ENCODE results near the gene FKBP4.

The FKBP4 gene

GRCh38 chr12:2836574-2836973 lies 41.8 kb downstream of the FKBP4 start:
- peak; percentile 49 to 80 for DNase-seq (ENCODE audit: low read depth in 1 of 2, low spot score in 1 of 2)
- TF ChIP-seq REST (IDR thresholded peaks at IDR 0.05; ENCODE audit: insufficient replicate concordance, low read depth) (no peak), SPI1 (IDR thresholded peaks at IDR 0.05; ENCODE audit: borderline replicate concordance, low read depth) (peak; percentile 98), CTCF (IDR thresholded peaks at IDR 0.05; ENCODE audit: insufficient read depth, low read length) (no peak), GABPA (IDR thresholded peaks at IDR 0.05; ENCODE audit: low read depth) (no peak), POLR2AphosphoS5 (IDR thresholded peaks at IDR 0.05; ENCODE audit: low read depth) (peak; percentile 81)

GRCh38 chr12:2841056-2841650 lies 46.4 kb downstream of the FKBP4 start:
- no peak for DNase-seq (ENCODE audit: low read depth in 1 of 2, low spot score in 1 of 2)
- H3K27ac ChIP-seq (replicated peaks), result no peak overlapping the region
- no peaks in the 10 kb centered on the region for H3K27me3 ChIP-seq (ENCODE audit: insufficient read depth, poor library complexity, severe bottlenecking)
- H3K4me3 ChIP-seq (replicated peaks; ENCODE audit: insufficient read depth, low read length), result no peak overlapping the region
- TF ChIP-seq POLR2AphosphoS5 (IDR thresholded peaks at IDR 0.05; ENCODE audit: low read depth) (no peak), GABPA (IDR thresholded peaks at IDR 0.05; ENCODE audit: low read depth) (no peak), SPI1 (IDR thresholded peaks at IDR 0.05; ENCODE audit: borderline replicate concordance, low read depth) (no peak), REST (IDR thresholded peaks at IDR 0.05; ENCODE audit: insufficient replicate concordance, low read depth) (no peak), CTCF (IDR thresholded peaks at IDR 0.05; ENCODE audit: insufficient read depth, low read length) (no peak)

More at GRCh38 chr12:2836574-2836973, 41.8 kb downstream of the FKBP4 start:
- H3K4me3 ChIP-seq (replicated peaks; ENCODE audit: insufficient read depth, low read length), result 0 out of 2 replicates have a peak overlapping the region, but pooled peaks have one; percentile 19
- H3K27me3 ChIP-seq (ENCODE audit: insufficient read depth, poor library complexity, severe bottlenecking), result no peaks in the 10 kb centered on the region
- peak overlapping the region; percentile 62 for H3K27ac ChIP-seq (replicated peaks)

- no peak overlapping the region for H3K4me3 ChIP-seq (replicated peaks; ENCODE audit: insufficient read depth, low read length)
- H3K27ac ChIP-seq (replicated peaks), result no peak overlapping the region
- TF ChIP-seq POLR2AphosphoS5 (IDR thresholded peaks at IDR 0.05; ENCODE audit: low read depth), result no peak
- H3K27me3 ChIP-seq (ENCODE audit: insufficient read depth, poor library complexity, severe bottlenecking), result no peaks in the 10 kb centered on the region
- DNase-seq (ENCODE audit: low read depth in 1 of 2, low spot score in 1 of 2), result no peak
Measured at GRCh38 chr12:2842948-2843347, 48.2 kb downstream of the FKBP4 start.

GRCh38 chr12:2844786-2845185 lies 50.0 kb downstream of the FKBP4 start:
- no peak overlapping the region for H3K27ac ChIP-seq (replicated peaks)
- no peak for DNase-seq (ENCODE audit: low read depth in 1 of 2, low spot score in 1 of 2)
- 0 out of 2 replicates have a peak, but pooled peaks have one; percentile 16 for TF ChIP-seq POLR2AphosphoS5 (IDR thresholded peaks at IDR 0.05; ENCODE audit: low read depth)
- no peak for TF ChIP-seq REST (IDR thresholded peaks at IDR 0.05; ENCODE audit: insufficient replicate concordance, low read depth)
- TF ChIP-seq CTCF (IDR thresholded peaks at IDR 0.05; ENCODE audit: insufficient read depth, low read length), result no peak

More at GRCh38 chr12:2844786-2845185, 50.0 kb downstream of the FKBP4 start:
- H3K4me3 ChIP-seq (replicated peaks; ENCODE audit: insufficient read depth, low read length), result no peak overlapping the region
- no peaks in the 10 kb centered on the region for H3K27me3 ChIP-seq (ENCODE audit: insufficient read depth, poor library complexity, severe bottlenecking)

Data from HL-60 (cell line).